ENCODE measurements around the gene THBS2.

DNA sequence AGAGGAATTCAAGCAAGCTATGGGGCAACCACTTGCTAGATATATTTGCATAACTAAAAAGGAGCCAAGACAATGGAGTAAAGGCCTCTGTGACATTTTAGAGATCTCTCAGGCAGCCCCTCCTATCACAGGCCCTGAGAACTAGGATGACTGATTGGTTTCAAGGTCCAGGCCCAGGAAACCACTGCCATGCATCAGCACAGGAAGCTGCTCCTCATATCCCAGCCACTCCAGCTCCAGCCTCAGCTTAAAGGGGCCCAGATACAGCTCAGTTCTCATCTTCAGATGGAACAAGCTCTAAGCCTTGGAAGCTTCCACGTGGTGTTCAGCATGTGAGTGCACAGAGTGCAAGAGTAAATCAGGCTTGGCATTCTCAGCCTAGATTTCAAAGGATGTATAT lies 21.1 kb upstream of the THBS2 start:
- TF ChIP-seq POLR2A (IDR thresholded peaks at IDR 0.05; ENCODE audit: low read depth, low read length) (no peak), CTCF (conservative IDR thresholded peaks at IDR 0.05; ENCODE audit: low read depth, low read length) (no peak), RFX5 (IDR thresholded peaks at IDR 0.05; ENCODE audit: low read depth, low read length) (no peak), RAD21 (IDR thresholded peaks at IDR 0.05; ENCODE audit: low read length) (no peak), MAFK (IDR thresholded peaks at IDR 0.05; ENCODE audit: low read depth, low read length) (no peak)
